ENCODE measurements around the gene MYO9B. TPM values are rescaled to one million over a fixed set of nuclear protein-coding genes. Genes with fewer than 3 reads are reported as not detected.

MYO9B gene
- total and polyA plus RNA-seq, 9 of the 15 experiments (the other 6 are each of a cell fraction or from before 2014, with no cell fraction given), result 2.4 to 77.6 (median 23.0) TPM

GRCh38 chr19:17159466-17160393 lies 84.2 kb downstream of the MYO9B start:
- peaks cover 73% of the 10 kb centered on the region for H3K36me3 ChIP-seq (ENCODE audit: control insufficient read depth, insufficient read depth, low read length)
- no peaks in the 10 kb centered on the region for H4K20me1 ChIP-seq (replicated peaks; ENCODE audit: control insufficient read depth, insufficient read depth, low read length)
- CTCF ChIA-PET (ENCODE audit: low intra/inter-chr PET ratio), result no interaction called here
- no peaks in the 10 kb centered on the region for H3K27me3 ChIP-seq (ENCODE audit: control insufficient read depth in 2 of 2, insufficient read depth in 2 of 2, low read length in 2 of 2)
- H3K79me2 ChIP-seq (ENCODE audit: control insufficient read depth, insufficient read depth, low read length), result no peaks in the 10 kb centered on the region
- TF ChIP-seq MAX (CRISPR knock-in tag; IDR thresholded peaks at IDR 0.05) (peak; percentile 33; the same call in 1 of the 2 replicates), NFIC (IDR thresholded peaks at IDR 0.05) (peak; percentile 31; the same call in 1 of the 2 replicates), ZNF740 (CRISPR knock-in tag; IDR thresholded peaks at IDR 0.05) (no peak), ZNF740 (tag; IDR thresholded peaks at IDR 0.05) (no peak), ZBTB40 (IDR thresholded peaks at IDR 0.05) (peak; percentile 95), ZBTB40 (CRISPR knock-in tag; IDR thresholded peaks at IDR 0.05) (peak; percentile 96), ZNF12 (CRISPR knock-in tag; IDR thresholded peaks at IDR 0.05) (no peak)
- WGBS (ENCODE audit: insufficient coverage, low coverage, missing lambda C conversion rate), result 79% methylated on average over 8 of the region's 9 CpGs
- no TSS peak for BruUV-seq (replicated peaks)
- DNase-seq (ENCODE audit: extremely low read depth in 1 of 4, low spot score in 3 of 4), result no peak
- H3K27ac ChIP-seq (ENCODE audit: extremely low read depth, low read depth, low read length), result no peak overlapping the region
- no peak overlapping the region for H3K4me3 ChIP-seq
- POLR2A ChIA-PET, result interaction anchor here (0.7 to 1.4 kb wide), 2 partner anchors 11 to 24 kb away, joined by 3 to 5 read pairs; no protein-coding TSS in a partner anchor
- H3K4me2 ChIP-seq (ENCODE audit: insufficient read depth, low read length), result no peak overlapping the region
- in situ Hi-C loops (cut with MboI), result no loop called here
- intact Hi-C loops (cut with micrococcal nuclease), result no loop called here
- H2AFZ ChIP-seq (ENCODE audit: low read depth, low read length), result no peak overlapping the region
- H3K9ac ChIP-seq (ENCODE audit: insufficient read depth in 1 of 2, low read depth in 2 of 2, low read length in 2 of 2), result no peak overlapping the region
- FAIRE-seq, result no peak
- no peak for ATAC-seq
- H3K9me1 ChIP-seq (ENCODE audit: control insufficient read depth, insufficient read depth, low read length), result no peaks in the 10 kb centered on the region
- H3K4me1 ChIP-seq (replicated peaks in 1 of 2; ENCODE audit: control insufficient read depth in 2 of 2, insufficient read depth in 2 of 2, low read length in 2 of 2), result no peaks in the 10 kb centered on the region
- H3K9me3 ChIP-seq (replicated peaks; ENCODE audit: control insufficient read depth, insufficient read depth, low read depth, low read length), result no peaks in the 10 kb centered on the region
